GM06990 (cell line): ENCODE measurements around the gene CNTN2.

ENCODE experiments used
- DNase-seq: peaks from one replicate; pipeline ENCODE4 v3.0.0-alpha.2; 2011; ENCODE audit not compliant: insufficient read length; ENCODE audit errors: extremely low read depth
- H3K27me3 ChIP-seq: replicated peaks from 2 replicates; pipeline ENCODE4 v1.6.0; 2011; ENCODE audit warnings: low read length; ENCODE audit not compliant: control insufficient read depth, insufficient read depth
- H3K36me3 ChIP-seq: 2 replicates; pipeline ENCODE4 v1.5.1; 2011; ENCODE audit warnings: low read length; ENCODE audit not compliant: control insufficient read depth, insufficient read depth
- H3K4me3 ChIP-seq: replicated peaks from 2 replicates; pipeline ENCODE4 v1.5.1; 2011; ENCODE audit warnings: low read depth, mild to moderate bottlenecking, control low read depth, low read length
- CTCF ChIP-seq: IDR thresholded peaks from 2 replicates; pipeline ENCODE4 v1.5.1; 2011; ENCODE audit warnings: low read length, control low read depth, mild to moderate bottlenecking, inconsistent platforms; ENCODE audit not compliant: insufficient read depth, poor library complexity, severe bottlenecking

The CNTN2 gene

GRCh38 chr1:205111354-205111753 lies 68.3 kb downstream of the CNTN2 start:
- H3K36me3 ChIP-seq, result no peaks in the 10 kb centered on the region; the same call in 1 of the 2 replicates
- DNase-seq, result peak; percentile 18
- H3K4me3 ChIP-seq, result no peak overlapping the region
- no peaks in the 10 kb centered on the region for H3K27me3 ChIP-seq
- no peak for TF ChIP-seq CTCF

- DNase-seq, result no peak
- H3K36me3 ChIP-seq, result peaks cover 2% of the 10 kb centered on the region; the same call in 1 of the 2 replicates
- no peak for TF ChIP-seq CTCF
Observed at GRCh38 chr1:205118752-205119151, 75.7 kb downstream of the CNTN2 start.

DNA sequence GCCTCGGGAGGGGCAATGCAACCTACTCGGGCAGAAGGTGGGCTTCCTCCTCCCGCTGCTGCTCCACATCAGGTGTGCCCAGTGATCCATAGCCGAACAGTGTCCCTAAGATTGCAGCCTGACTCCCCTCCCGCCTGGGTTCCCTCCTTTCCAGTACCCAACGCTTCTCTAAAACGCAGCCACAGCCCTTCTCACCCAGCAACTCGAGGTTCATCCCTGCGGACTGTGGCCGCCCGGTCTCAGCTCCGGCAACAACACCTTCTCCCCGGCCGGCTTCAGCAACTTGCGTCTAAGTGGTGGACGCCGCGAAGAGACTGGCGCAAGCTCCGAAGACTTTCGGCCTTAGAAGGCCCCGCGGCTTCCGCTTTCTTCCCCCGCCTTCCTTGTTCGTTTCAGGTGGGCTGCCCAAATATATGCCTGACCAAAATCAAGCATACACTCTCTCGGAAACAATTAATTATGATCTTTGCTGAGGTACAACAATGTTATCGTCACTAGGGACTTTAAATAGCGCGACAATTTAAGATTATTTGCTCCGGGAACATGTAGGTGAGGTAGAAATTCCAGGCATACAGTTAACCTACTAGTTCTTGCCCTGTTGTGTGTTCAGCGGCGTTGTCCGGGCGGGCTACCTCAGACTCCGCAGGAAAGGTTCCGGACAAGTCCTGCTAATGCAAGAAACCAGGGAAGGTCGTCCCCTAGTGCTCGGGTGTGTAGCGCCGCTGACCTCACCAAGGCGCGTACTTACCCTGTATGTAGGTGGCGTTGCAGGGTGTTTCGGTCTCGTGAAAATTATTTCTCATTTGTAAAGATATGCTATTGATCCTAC lies 78.9 kb downstream of the CNTN2 start, which contains the start of gene RBBP5:
Gene RBBP5 (minus strand): TSS at position 319 of the 829 bp plus-strand sequence. CDS start 105 bp downstream, at position 214.
- Histone ChIP-seq H3K36me3 (peaks cover 2% of the 10 kb centered on the region; the same call in 1 of the 2 replicates), H3K4me3 (peak within 1 kb of the TSS; percentile 100), H3K27me3 (no peaks in the 10 kb centered on the region)
- DNase-seq, result peak; percentile 95
- TF ChIP-seq CTCF, result peak; percentile 91

More at GRCh38 chr1:205118752-205119151, 75.7 kb downstream of the CNTN2 start:
- Histone ChIP-seq H3K27me3 (no peaks in the 10 kb centered on the region), H3K4me3 (no peak overlapping the region)

GRCh38 chr1:205122489-205122882 lies 79.5 kb downstream of the CNTN2 start:
- TF ChIP-seq CTCF, result no peak
- DNase-seq, result no peak
- Histone ChIP-seq H3K4me3 (peak overlapping the region; percentile 100), H3K27me3 (no peaks in the 10 kb centered on the region), H3K36me3 (no peaks in the 10 kb centered on the region)

GRCh38 chr1:205124726-205125125 lies 81.7 kb downstream of the CNTN2 start:
- peak; percentile 56 for DNase-seq

More at GRCh38 chr1:205124726-205125125, 81.7 kb downstream of the CNTN2 start:
- Histone ChIP-seq H3K27me3 (no peaks in the 10 kb centered on the region), H3K36me3 (no peaks in the 10 kb centered on the region), H3K4me3 (no peak overlapping the region)
- no peak for TF ChIP-seq CTCF
